CD4-positive, alpha-beta T cell treated with Interleukin-6 at 100 ng/mL for 8 hours (primary cell): Measurements from ENCODE around the gene TAS2R5.
"Not testable (repeated sequence)": the region's sequence is repeated elsewhere in the genome, so short reads cannot be mapped to it uniquely, and the experiment has no call there.

Experiments used
- DNase-seq: peaks from one replicate; pipeline ENCODE4 v3.0.0-alpha.2; 2020; ENCODE audit warnings: mixed read lengths, low spot score

Gene TAS2R5

GRCh38 chr7:141789917-141790316, at the start of gene TAS2R5:
Gene TAS2R5, plus strand, starts transcription at chr7:141790217. Its CDS starts 145 bp downstream, at chr7:141790362.
- DNase-seq, result no peak

- DNase-seq, result no peak
These were observed 47.8 kb upstream of the TAS2R5 start for GRCh38 chr7:141742229-141742628.

- DNase-seq, result no peak
These were observed 45.9 kb upstream of the TAS2R5 start for GRCh38 chr7:141744131-141744530.

- no peak for DNase-seq
These were observed 41.6 kb upstream of the TAS2R5 start for GRCh38 chr7:141748396-141748795.

GRCh38 chr7:141751904-141752303, 38.1 kb upstream of the TAS2R5 start:
- DNase-seq, result not testable (repeated sequence)

- DNase-seq, result no peak
These were observed 37.4 kb upstream of the TAS2R5 start for GRCh38 chr7:141752634-141753033.

- DNase-seq, result no peak
These were observed 35.1 kb upstream of the TAS2R5 start for GRCh38 chr7:141754939-141755338.

- DNase-seq, result no peak
These were observed 26.2 kb upstream of the TAS2R5 start, which contains the start of gene TAS2R3 for GRCh38 chr7:141763797-141764196. Gene TAS2R3, plus strand, starts transcription at chr7:141764097. Its CDS starts 62 bp downstream, at chr7:141764159.

GRCh38 chr7:141770083-141770583, 19.9 kb upstream of the TAS2R5 start:
- DNase-seq, result not testable (repeated sequence)

- no peak for DNase-seq
These were observed 13.6 kb upstream of the TAS2R5 start, which contains the start of gene TAS2R4 for GRCh38 chr7:141776374-141776773. Gene TAS2R4, plus strand, starts transcription at chr7:141776674. Its CDS starts 1,815 bp downstream, at chr7:141778489.

- peak; percentile 40 for DNase-seq
These were observed 4.1 kb upstream of the TAS2R5 start for GRCh38 chr7:141785706-141786552.

GRCh38 chr7:141788296-141788695, 1.7 kb upstream of the TAS2R5 start:
- no peak for DNase-seq

- no peak for DNase-seq
These were observed 2.5 kb downstream of the TAS2R5 start for GRCh38 chr7:141792526-141792925.

GRCh38 chr7:141820067-141820466, 30.1 kb downstream of the TAS2R5 start:
- no peak for DNase-seq

GRCh38 chr7:141822432-141822831, 32.4 kb downstream of the TAS2R5 start:
- DNase-seq, result not testable (repeated sequence)

- no peak for DNase-seq
These were observed 47.7 kb downstream of the TAS2R5 start for GRCh38 chr7:141837683-141838082.

GRCh38 chr7:141838581-141838980, 48.6 kb downstream of the TAS2R5 start:
- no peak for DNase-seq

GRCh38 chr7:141839256-141839655, 49.2 kb downstream of the TAS2R5 start:
- DNase-seq, result no peak

GRCh38 chr7:141840708-141841107, 50.7 kb downstream of the TAS2R5 start:
- DNase-seq, result no peak
